IPS-NIHi11 (cell line): ENCODE measurements around the gene NRAP.

Experiments
- DNase-seq: peaks from one replicate; pipeline ENCODE4 v3.0.0; 2012; ENCODE audit warnings: mixed read lengths, low spot score

Gene NRAP

GRCh38 chr10:113561214-113561613 lies 102.6 kb downstream of the NRAP start:
- no peak for DNase-seq

GRCh38 chr10:113560071-113560470 lies 103.8 kb downstream of the NRAP start:
- no peak for DNase-seq

- peak; percentile 31 for DNase-seq
These were observed 105.9 kb downstream of the NRAP start for GRCh38 chr10:113557903-113558321.

- DNase-seq: no peak
These were observed 106.4 kb downstream of the NRAP start for GRCh38 chr10:113557424-113557862.

- no peak for DNase-seq
These were observed 108.1 kb downstream of the NRAP start for GRCh38 chr10:113555751-113556150.

- no peak for DNase-seq
These were observed 108.6 kb downstream of the NRAP start for GRCh38 chr10:113555245-113555644.

- DNase-seq: no peak
These were observed 109.6 kb downstream of the NRAP start for GRCh38 chr10:113554214-113554613.

GRCh38 chr10:113553149-113553548 lies 110.7 kb downstream of the NRAP start:
- DNase-seq: no peak

- no peak for DNase-seq
These were observed 111.1 kb downstream of the NRAP start, which contains the start of gene HABP2 for GRCh38 chr10:113552701-113553100. TSS of gene HABP2 (plus strand) at chr10:113553053. CDS start at chr10:113553122, 69 bp downstream.

- DNase-seq: no peak
These were observed 111.8 kb downstream of the NRAP start for GRCh38 chr10:113552014-113552413.

GRCh38 chr10:113550365-113550764 lies 113.5 kb downstream of the NRAP start:
- DNase-seq: no peak

- no peak for DNase-seq
These were observed 114.0 kb downstream of the NRAP start for GRCh38 chr10:113549856-113550255.

GRCh38 chr10:113547426-113547825 lies 116.4 kb downstream of the NRAP start:
- DNase-seq: no peak

- DNase-seq: no peak
These were observed 119.4 kb downstream of the NRAP start for GRCh38 chr10:113544392-113544791.

- DNase-seq: no peak
These were observed 120.5 kb downstream of the NRAP start for GRCh38 chr10:113543107-113543955.

GRCh38 chr10:113541549-113541927 lies 122.3 kb downstream of the NRAP start:
- DNase-seq: no peak

GRCh38 chr10:113540845-113541548 lies 122.8 kb downstream of the NRAP start:
- DNase-seq: no peak

- DNase-seq: no peak
These were observed 124.1 kb downstream of the NRAP start for GRCh38 chr10:113539789-113540188.
